HG02970 (cell line): Measurements from ENCODE around the gene FAM171A2.
A peak's percentile ranks its signal among the peaks of the same experiment; 100 is the strongest.
"Not testable (repeated sequence)": the region's sequence is repeated elsewhere in the genome, so short reads cannot be mapped to it uniquely, and the experiment has no call there.

Experiments used
- ATAC-seq: cut with Tn5 transposase; IDR thresholded peaks from one replicate; pipeline ENCODE4 v1.9.1; 2021; ENCODE audit warnings: mild to moderate bottlenecking, moderate library complexity, moderate number of reproducible peaks; ENCODE audit not compliant: unreplicated experiment, low FRiP score

Gene FAM171A2

GRCh38 chr17:44348234-44348987 lies 15.2 kb downstream of the FAM171A2 start:
- ATAC-seq: peak; percentile 35

GRCh38 chr17:44347206-44348055 lies 16.2 kb downstream of the FAM171A2 start:
- not testable (repeated sequence) for ATAC-seq

GRCh38 chr17:44346064-44346844 lies 17.4 kb downstream of the FAM171A2 start:
- ATAC-seq: no peak

- no peak for ATAC-seq
Measured at GRCh38 chr17:44345454-44346026, 18.1 kb downstream of the FAM171A2 start.

GRCh38 chr17:44344939-44345453 lies 18.7 kb downstream of the FAM171A2 start, which contains the start of gene GRN:
Gene GRN, plus strand, starts transcription at chr17:44345302. Its CDS starts 3,863 bp downstream, at chr17:44349165.
- peak; percentile 56 for ATAC-seq

- no peak for ATAC-seq
Measured at GRCh38 chr17:44343510-44344209, 20.0 kb downstream of the FAM171A2 start.

- ATAC-seq: not testable (repeated sequence)
Measured at GRCh38 chr17:44340553-44340952, 23.1 kb downstream of the FAM171A2 start.

- ATAC-seq: no peak
Measured at GRCh38 chr17:44338702-44339101, 25.0 kb downstream of the FAM171A2 start.

- ATAC-seq: no peak
Measured at GRCh38 chr17:44335968-44336367, 27.7 kb downstream of the FAM171A2 start.

- no peak for ATAC-seq
Measured at GRCh38 chr17:44335564-44335963, 28.1 kb downstream of the FAM171A2 start.

GRCh38 chr17:44334727-44335126 lies 28.9 kb downstream of the FAM171A2 start:
- ATAC-seq: no peak

GRCh38 chr17:44334315-44334714 lies 29.3 kb downstream of the FAM171A2 start:
- ATAC-seq: no peak

GRCh38 chr17:44333371-44333770 lies 30.3 kb downstream of the FAM171A2 start:
- ATAC-seq: no peak

- ATAC-seq: no peak
Measured at GRCh38 chr17:44331249-44331760, 32.3 kb downstream of the FAM171A2 start.

- ATAC-seq: not testable (repeated sequence)
Measured at GRCh38 chr17:44330263-44330662, 33.4 kb downstream of the FAM171A2 start.

GRCh38 chr17:44329516-44329915 lies 34.1 kb downstream of the FAM171A2 start:
- ATAC-seq: not testable (repeated sequence)

GRCh38 chr17:44327715-44328449 lies 35.8 kb downstream of the FAM171A2 start:
- no peak for ATAC-seq

- peak; percentile 34 for ATAC-seq
Measured at GRCh38 chr17:44326861-44327444, 36.7 kb downstream of the FAM171A2 start.
